ENCODE results near the gene GTPBP4. TPM values are rescaled to one million over a fixed set of nuclear protein-coding genes. Genes with fewer than 3 reads are reported as not detected.

GTPBP4 gene
- total and polyA plus RNA-seq, 2 of the 8 experiments (the other 6 are each of a cell fraction or from before 2014, with no cell fraction given): 16.9 to 98.1 TPM

DNA sequence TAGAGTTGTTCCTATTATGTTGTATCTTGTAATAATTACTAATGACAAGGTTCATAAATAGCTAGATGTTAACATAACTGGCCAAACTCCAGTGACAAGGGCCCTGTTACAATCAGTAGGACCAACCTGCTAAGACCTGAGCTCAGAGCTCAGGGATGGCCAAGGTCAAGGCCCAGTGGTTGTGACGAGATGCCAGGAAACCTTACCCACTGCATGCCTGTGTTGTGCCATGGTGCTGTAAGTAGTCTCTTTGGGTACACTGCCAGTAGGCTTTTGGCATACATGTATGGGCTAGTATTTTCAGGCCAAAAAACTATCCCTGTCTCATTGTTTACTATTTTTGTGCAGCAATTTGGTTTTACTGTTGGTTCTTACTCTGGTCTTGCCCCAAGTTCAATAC is 45.4 kb downstream of the GTPBP4 start:
- Histone ChIP-seq H3K14ac (ENCODE audit: insufficient read length) (no peak overlapping the region), H2AFZ (ENCODE audit: low read length) (no peak overlapping the region), H2BK15ac (ENCODE audit: low read length) (no peak overlapping the region), H3K18ac (ENCODE audit: extremely low read depth, low read length) (no peak overlapping the region), H3K4me1 (replicated peaks in 1 of 4; ENCODE audit: control insufficient read depth in 3 of 4, insufficient read depth in 4 of 4, low read length in 3 of 4) (no peaks in the 10 kb centered on the region; a peak in 1 of 7 replicates), H4K8ac (ENCODE audit: extremely low read depth, insufficient read depth, low read length) (no peak overlapping the region), H2BK12ac (ENCODE audit: low read depth, low read length) (no peak overlapping the region), H2AK5ac (ENCODE audit: low read depth, low read length) (no peak overlapping the region), H3K79me2 (ENCODE audit: control insufficient read depth in 1 of 2, insufficient read depth in 2 of 2, low read length in 2 of 2) (no peaks in the 10 kb centered on the region), H3K27ac (ENCODE audit: low read depth, low read length) (no peak overlapping the region), H3K23me2 (ENCODE audit: low read depth, low read length) (no peaks in the 10 kb centered on the region), H3K23ac (ENCODE audit: insufficient read length) (no peak overlapping the region), H3K27me3 (replicated peaks in 1 of 4; ENCODE audit: control insufficient read depth in 3 of 4, extremely low read depth in 1 of 4, insufficient read depth in 3 of 4, low read length in 3 of 4) (no peaks in the 10 kb centered on the region), H2BK20ac (ENCODE audit: low read length) (no peak overlapping the region), H3K4me2 (ENCODE audit: insufficient read depth in 1 of 2, low read depth in 2 of 2, low read length in 2 of 2) (no peak overlapping the region), H3K56ac (replicated peaks; ENCODE audit: insufficient read length, low read depth, low read length) (no peak overlapping the region), H4K91ac (replicated peaks; ENCODE audit: insufficient read length, low read length) (no peak overlapping the region), H3K9ac (replicated peaks in 1 of 4; ENCODE audit: extremely low read depth in 1 of 4, low read depth in 3 of 4, low read length in 3 of 4) (no peak overlapping the region), H3K4me3 (ENCODE audit: extremely low read depth in 1 of 4, insufficient read depth in 2 of 4, low read depth in 3 of 4, low read length in 4 of 4) (no peak overlapping the region), H3K9me3 (ENCODE audit: insufficient read depth in 2 of 2, low read depth in 1 of 2, low read length in 1 of 2) (no peaks in the 10 kb centered on the region), H3K4ac (replicated peaks; ENCODE audit: insufficient read length, low read depth, low read length) (no peak overlapping the region), H3K36me3 (ENCODE audit: control insufficient read depth in 2 of 4, insufficient read depth in 4 of 4, low read length in 3 of 4) (peaks cover 0 to 2% (median 0%) of the 10 kb centered on the region in 4 experiments; a peak in 1 of 8 replicates), H2BK120ac (replicated peaks; ENCODE audit: low read depth, low read length) (no peak overlapping the region), H2BK5ac (ENCODE audit: low read depth, low read length) (no peak overlapping the region), H3K79me1 (ENCODE audit: low read depth, low read length) (no peaks in the 10 kb centered on the region; the same call in 1 of the 2 replicates), H4K20me1 (replicated peaks in 1 of 2; ENCODE audit: control insufficient read depth in 1 of 2, insufficient read depth in 2 of 2, low read length in 2 of 2) (peaks cover 0 to 4% of the 10 kb centered on the region in 2 experiments), H4K5ac (ENCODE audit: insufficient read length, low read depth, low read length) (no peak overlapping the region)
- FAIRE-seq: no peak
- DNase-seq (ENCODE audit: low read depth in 1 of 2, low spot score in 2 of 2): no peak
- CTCF ChIA-PET (ENCODE audit: partially characterized antibody): interaction anchor here (0.7 to 0.8 kb wide), 2 partner anchors 57 to 335 kb away, joined by 3 read pairs; no protein-coding TSS in a partner anchor
- WGBS, 2 experiments (ENCODE audit: extremely low coverage in 1 of 2, insufficient coverage in 1 of 2, insufficient read length in 1 of 2, insufficient replicate concordance in 2 of 2, low coverage in 1 of 2, low lambda C conversion rate in 2 of 2, missing lambda C conversion rate in 1 of 2): 86% methylated on average over 1 of the region's 1 CpG; no CpG with 5 or more reads in 1 of the 2 experiments
- no peak for TF ChIP-seq SRF (IDR thresholded peaks at IDR 0.05; ENCODE audit: low read depth, low read length)
- TF ChIP-seq EGR1 (IDR thresholded peaks at IDR 0.05; ENCODE audit: borderline replicate concordance, low read depth, low read length): no peak
- TF ChIP-seq JUN (IDR thresholded peaks at IDR 0.05; ENCODE audit: low read depth, low read length): no peak
- no peak for TF ChIP-seq RNF2 (IDR thresholded peaks at IDR 0.05; ENCODE audit: borderline replicate concordance, low read depth, low read length, missing control alignments, poor library complexity, severe bottlenecking)
- TF ChIP-seq CHD2 (IDR thresholded peaks at IDR 0.05; ENCODE audit: low read length): no peak
- no peak for TF ChIP-seq POLR2A (IDR thresholded peaks at IDR 0.05; ENCODE audit: control extremely low read depth in 1 of 2, low read depth in 2 of 2, low read length in 2 of 2)
- TF ChIP-seq BRCA1 (IDR thresholded peaks at IDR 0.05; ENCODE audit: low read depth, low read length): no peak
- TF ChIP-seq HDAC6 (IDR thresholded peaks at IDR 0.05; ENCODE audit: low read depth, low read length): no peak
- TF ChIP-seq POLR2AphosphoS5 (IDR thresholded peaks at IDR 0.05; ENCODE audit: low read depth, low read length): no peak
- TF ChIP-seq ZNF274 (IDR thresholded peaks at IDR 0.05; ENCODE audit: borderline replicate concordance, extremely low read depth, low read length): no peak
- no peak for TF ChIP-seq SIX5 (IDR thresholded peaks at IDR 0.05; ENCODE audit: low read depth, low read length)
- POLR2A ChIA-PET (ENCODE audit: partially characterized antibody): interaction anchor here (1.2 to 1.6 kb wide), 2 partner anchors 14 to 15 kb away, joined by 3 to 5 read pairs; partner anchors contain the start of gene IDI1

Data from H1 (cell line).